Measurements from ENCODE around the gene HS3ST2.

- TF ChIP-seq ELF4 (IDR thresholded peaks at IDR 0.05), result no peak
- no peak for TF ChIP-seq ZNF384 (IDR thresholded peaks at IDR 0.05)
- no peak for TF ChIP-seq BHLHE40 (IDR thresholded peaks at IDR 0.05; ENCODE audit: borderline replicate concordance)
- no peak for TF ChIP-seq NFRKB (IDR thresholded peaks at IDR 0.05)
- no peak for TF ChIP-seq FOXM1 (IDR thresholded peaks at IDR 0.05; ENCODE audit: borderline replicate concordance)
- no peak for TF ChIP-seq TARDBP (IDR thresholded peaks at IDR 0.05)
- TF ChIP-seq L3MBTL2 (conservative IDR thresholded peaks at IDR 0.05), result no peak
These were observed 29.2 kb upstream of the HS3ST2 start for GRCh38 chr16:22784690-22785214.

Measured in HEK293T (cell line).